ENCODE measurements around the gene ACACA.

Gene ACACA

GRCh38 chr17:37399265-37399803 is 7.3 kb downstream of the ACACA start:
- Histone ChIP-seq H3K4me3 (ENCODE audit: low read length in 2 of 2) (no peak overlapping the region), H3K9ac (ENCODE audit: low read length in 2 of 2) (no peak overlapping the region), H3K36me3 (ENCODE audit: control insufficient read depth in 2 of 2, insufficient read depth in 2 of 2, low read length in 2 of 2) (no peaks in the 10 kb centered on the region), H3K27ac (ENCODE audit: low read length) (no peak overlapping the region), H3K9me3 (ENCODE audit: control insufficient read depth in 2 of 2, low read length in 2 of 2) (no peaks in the 10 kb centered on the region), H3K4me1 (ENCODE audit: control insufficient read depth, insufficient read depth, low read length) (no peaks in the 10 kb centered on the region), H3K27me3 (ENCODE audit: control insufficient read depth in 1 of 2, insufficient read depth in 2 of 2, low read length in 2 of 2) (no peaks in the 10 kb centered on the region)

- no peaks in the 10 kb centered on the region for H3K36me3 ChIP-seq (ENCODE audit: control insufficient read depth in 2 of 2, insufficient read depth in 2 of 2, low read length in 2 of 2)
- no peak overlapping the region for H3K27ac ChIP-seq (ENCODE audit: low read length)
- no peaks in the 10 kb centered on the region for H3K9me3 ChIP-seq (ENCODE audit: control insufficient read depth in 2 of 2, low read length in 2 of 2)
- peaks cover 4% of the 10 kb centered on the region for H3K4me1 ChIP-seq (ENCODE audit: control insufficient read depth, insufficient read depth, low read length)
- H3K9ac ChIP-seq (ENCODE audit: low read length in 2 of 2): no peak overlapping the region
- no peaks in the 10 kb centered on the region for H3K27me3 ChIP-seq (ENCODE audit: control insufficient read depth in 1 of 2, insufficient read depth in 2 of 2, low read length in 2 of 2)
- no peak overlapping the region for H3K4me3 ChIP-seq (ENCODE audit: low read length in 2 of 2)
Observed at GRCh38 chr17:37393352-37393751, 13.3 kb downstream of the ACACA start.

GRCh38 chr17:37392024-37392590 is 14.5 kb downstream of the ACACA start:
- Histone ChIP-seq H3K27me3 (ENCODE audit: control insufficient read depth in 1 of 2, insufficient read depth in 2 of 2, low read length in 2 of 2) (no peaks in the 10 kb centered on the region), H3K27ac (ENCODE audit: low read length) (no peak overlapping the region), H3K9ac (ENCODE audit: low read length in 2 of 2) (no peak overlapping the region), H3K4me1 (ENCODE audit: control insufficient read depth, insufficient read depth, low read length) (peaks cover 4% of the 10 kb centered on the region), H3K9me3 (ENCODE audit: control insufficient read depth in 2 of 2, low read length in 2 of 2) (no peaks in the 10 kb centered on the region), H3K4me3 (ENCODE audit: low read length in 2 of 2) (no peak overlapping the region), H3K36me3 (ENCODE audit: control insufficient read depth in 2 of 2, insufficient read depth in 2 of 2, low read length in 2 of 2) (no peaks in the 10 kb centered on the region)

GRCh38 chr17:37391146-37391545 is 15.5 kb downstream of the ACACA start:
- Histone ChIP-seq H3K36me3 (ENCODE audit: control insufficient read depth in 2 of 2, insufficient read depth in 2 of 2, low read length in 2 of 2) (no peaks in the 10 kb centered on the region), H3K9ac (ENCODE audit: low read length in 2 of 2) (no peak overlapping the region), H3K4me3 (ENCODE audit: low read length in 2 of 2) (no peak overlapping the region), H3K27me3 (ENCODE audit: control insufficient read depth in 1 of 2, insufficient read depth in 2 of 2, low read length in 2 of 2) (no peaks in the 10 kb centered on the region), H3K9me3 (ENCODE audit: control insufficient read depth in 2 of 2, low read length in 2 of 2) (no peaks in the 10 kb centered on the region), H3K27ac (ENCODE audit: low read length) (no peak overlapping the region), H3K4me1 (ENCODE audit: control insufficient read depth, insufficient read depth, low read length) (peaks cover 4% of the 10 kb centered on the region)

- H3K9ac ChIP-seq (ENCODE audit: low read length in 2 of 2): no peak overlapping the region
- no peaks in the 10 kb centered on the region for H3K27me3 ChIP-seq (ENCODE audit: control insufficient read depth in 1 of 2, insufficient read depth in 2 of 2, low read length in 2 of 2)
- no peak overlapping the region for H3K27ac ChIP-seq (ENCODE audit: low read length)
- peaks cover 4% of the 10 kb centered on the region for H3K4me1 ChIP-seq (ENCODE audit: control insufficient read depth, insufficient read depth, low read length)
- no peaks in the 10 kb centered on the region for H3K36me3 ChIP-seq (ENCODE audit: control insufficient read depth in 2 of 2, insufficient read depth in 2 of 2, low read length in 2 of 2)
- H3K4me3 ChIP-seq (ENCODE audit: low read length in 2 of 2): no peak overlapping the region
- H3K9me3 ChIP-seq (ENCODE audit: control insufficient read depth in 2 of 2, low read length in 2 of 2): no peaks in the 10 kb centered on the region
Observed at GRCh38 chr17:37389160-37389559, 17.5 kb downstream of the ACACA start.

- no peak overlapping the region for H3K9ac ChIP-seq (ENCODE audit: low read length in 2 of 2)
- peaks cover 4% of the 10 kb centered on the region for H3K4me1 ChIP-seq (ENCODE audit: control insufficient read depth, insufficient read depth, low read length)
- no peaks in the 10 kb centered on the region for H3K9me3 ChIP-seq (ENCODE audit: control insufficient read depth in 2 of 2, low read length in 2 of 2)
- H3K27me3 ChIP-seq (ENCODE audit: control insufficient read depth in 1 of 2, insufficient read depth in 2 of 2, low read length in 2 of 2): no peaks in the 10 kb centered on the region
- H3K27ac ChIP-seq (ENCODE audit: low read length): no peak overlapping the region
- no peak overlapping the region for H3K4me3 ChIP-seq (ENCODE audit: low read length in 2 of 2)
- no peaks in the 10 kb centered on the region for H3K36me3 ChIP-seq (ENCODE audit: control insufficient read depth in 2 of 2, insufficient read depth in 2 of 2, low read length in 2 of 2)
Observed at GRCh38 chr17:37388266-37388665, 18.4 kb downstream of the ACACA start.

- H3K27me3 ChIP-seq (ENCODE audit: control insufficient read depth in 1 of 2, insufficient read depth in 2 of 2, low read length in 2 of 2): no peaks in the 10 kb centered on the region
- no peaks in the 10 kb centered on the region for H3K4me1 ChIP-seq (ENCODE audit: control insufficient read depth, insufficient read depth, low read length)
Observed at GRCh38 chr17:37386462-37386861, 20.2 kb downstream of the ACACA start.

GRCh38 chr17:37385474-37385990 is 21.1 kb downstream of the ACACA start:
- no peak overlapping the region for H3K27ac ChIP-seq (ENCODE audit: low read length)
- H3K9ac ChIP-seq (ENCODE audit: low read length in 2 of 2): no peak overlapping the region
- no peaks in the 10 kb centered on the region for H3K27me3 ChIP-seq (ENCODE audit: control insufficient read depth in 1 of 2, insufficient read depth in 2 of 2, low read length in 2 of 2)
- no peaks in the 10 kb centered on the region for H3K36me3 ChIP-seq (ENCODE audit: control insufficient read depth in 2 of 2, insufficient read depth in 2 of 2, low read length in 2 of 2)
- H3K9me3 ChIP-seq (ENCODE audit: control insufficient read depth in 2 of 2, low read length in 2 of 2): no peaks in the 10 kb centered on the region
- H3K4me1 ChIP-seq (ENCODE audit: control insufficient read depth, insufficient read depth, low read length): no peaks in the 10 kb centered on the region
- H3K4me3 ChIP-seq (ENCODE audit: low read length in 2 of 2): no peak overlapping the region

More at GRCh38 chr17:37386462-37386861, 20.2 kb downstream of the ACACA start:
- H3K36me3 ChIP-seq (ENCODE audit: control insufficient read depth in 2 of 2, insufficient read depth in 2 of 2, low read length in 2 of 2): no peaks in the 10 kb centered on the region
- no peaks in the 10 kb centered on the region for H3K9me3 ChIP-seq (ENCODE audit: control insufficient read depth in 2 of 2, low read length in 2 of 2)
- H3K27ac ChIP-seq (ENCODE audit: low read length): no peak overlapping the region
- H3K4me3 ChIP-seq (ENCODE audit: low read length in 2 of 2): no peak overlapping the region
- H3K9ac ChIP-seq (ENCODE audit: low read length in 2 of 2): no peak overlapping the region

- H3K9me3 ChIP-seq (ENCODE audit: control insufficient read depth in 2 of 2, low read length in 2 of 2): no peaks in the 10 kb centered on the region
- H3K27me3 ChIP-seq (ENCODE audit: control insufficient read depth in 1 of 2, insufficient read depth in 2 of 2, low read length in 2 of 2): no peaks in the 10 kb centered on the region
- no peak overlapping the region for H3K4me3 ChIP-seq (ENCODE audit: low read length in 2 of 2)
- no peaks in the 10 kb centered on the region for H3K4me1 ChIP-seq (ENCODE audit: control insufficient read depth, insufficient read depth, low read length)
- H3K27ac ChIP-seq (ENCODE audit: low read length): no peak overlapping the region
- H3K9ac ChIP-seq (ENCODE audit: low read length in 2 of 2): no peak overlapping the region
- no peaks in the 10 kb centered on the region for H3K36me3 ChIP-seq (ENCODE audit: control insufficient read depth in 2 of 2, insufficient read depth in 2 of 2, low read length in 2 of 2)
Observed at GRCh38 chr17:37384560-37385149, 22.0 kb downstream of the ACACA start.

GRCh38 chr17:37382056-37382455 is 24.6 kb downstream of the ACACA start:
- no peaks in the 10 kb centered on the region for H3K27me3 ChIP-seq (ENCODE audit: control insufficient read depth in 1 of 2, insufficient read depth in 2 of 2, low read length in 2 of 2)
- H3K9me3 ChIP-seq (ENCODE audit: control insufficient read depth in 2 of 2, low read length in 2 of 2): no peaks in the 10 kb centered on the region
- no peaks in the 10 kb centered on the region for H3K4me1 ChIP-seq (ENCODE audit: control insufficient read depth, insufficient read depth, low read length)
- H3K9ac ChIP-seq (ENCODE audit: low read length in 2 of 2): no peak overlapping the region
- H3K27ac ChIP-seq (ENCODE audit: low read length): no peak overlapping the region
- no peaks in the 10 kb centered on the region for H3K36me3 ChIP-seq (ENCODE audit: control insufficient read depth in 2 of 2, insufficient read depth in 2 of 2, low read length in 2 of 2)
- no peak overlapping the region for H3K4me3 ChIP-seq (ENCODE audit: low read length in 2 of 2)

GRCh38 chr17:37375706-37376105 is 30.9 kb downstream of the ACACA start, which contains the start of gene C17orf78:
TSS of gene C17orf78 (plus strand) at chr17:37375985. CDS start at chr17:37376093, 108 bp downstream.
- H3K9ac ChIP-seq (ENCODE audit: low read length in 2 of 2): no peak within 1 kb of the TSS
- H3K36me3 ChIP-seq (ENCODE audit: control insufficient read depth in 2 of 2, insufficient read depth in 2 of 2, low read length in 2 of 2): no peaks in the 10 kb centered on the region
- H3K4me3 ChIP-seq (ENCODE audit: low read length in 2 of 2): no peak within 1 kb of the TSS
- no peaks in the 10 kb centered on the region for H3K27me3 ChIP-seq (ENCODE audit: control insufficient read depth in 1 of 2, insufficient read depth in 2 of 2, low read length in 2 of 2)
- H3K27ac ChIP-seq (ENCODE audit: low read length): no peak within 1 kb of the TSS
- no peaks in the 10 kb centered on the region for H3K9me3 ChIP-seq (ENCODE audit: control insufficient read depth in 2 of 2, low read length in 2 of 2)
- H3K4me1 ChIP-seq (ENCODE audit: control insufficient read depth, insufficient read depth, low read length): no peaks in the 10 kb centered on the region
